ENCODE data around the gene HOXA5.

The HOXA5 gene

GRCh38 chr7:27124902-27125689 lies 18.4 kb downstream of the HOXA5 start:
- ATAC-seq: no peak

GRCh38 chr7:27124096-27124901 lies 19.2 kb downstream of the HOXA5 start:
- no peak; the same call in 2 of the 3 replicates for ATAC-seq
- no peak for TF ChIP-seq TOX (CRISPR knock-in tag; IDR thresholded peaks at IDR 0.05; ENCODE audit: borderline replicate concordance)
- TF ChIP-seq POU6F1 (CRISPR knock-in tag; IDR thresholded peaks at IDR 0.05; ENCODE audit: borderline replicate concordance, low read depth): no peak
- no peak for TF ChIP-seq PATZ1 (CRISPR knock-in tag; IDR thresholded peaks at IDR 0.05; ENCODE audit: borderline replicate concordance)
- TF ChIP-seq ZC3H10 (CRISPR knock-in tag; IDR thresholded peaks at IDR 0.05): no peak
- no peak for TF ChIP-seq ZNF565 (CRISPR knock-in tag; conservative IDR thresholded peaks at IDR 0.05; ENCODE audit: low read depth)
- no peak for TF ChIP-seq TSHZ2 (CRISPR knock-in tag; IDR thresholded peaks at IDR 0.05)
- TF ChIP-seq PPARA (CRISPR knock-in tag; IDR thresholded peaks at IDR 0.05; ENCODE audit: borderline replicate concordance): no peak
- TF ChIP-seq CSRNP3 (CRISPR knock-in tag; IDR thresholded peaks at IDR 0.05): no peak
- no peak for TF ChIP-seq SNAI2 (CRISPR knock-in tag; IDR thresholded peaks at IDR 0.05)
- TF ChIP-seq ZFP30 (CRISPR knock-in tag; IDR thresholded peaks at IDR 0.05): no peak
- TF ChIP-seq CREB5 (CRISPR knock-in tag; IDR thresholded peaks at IDR 0.05; ENCODE audit: low read depth): no peak
- no peak for TF ChIP-seq ZNF8 (CRISPR knock-in tag; IDR thresholded peaks at IDR 0.05)

More at GRCh38 chr7:27124902-27125689, 18.4 kb downstream of the HOXA5 start:
- no peak for TF ChIP-seq SNAI2 (CRISPR knock-in tag; IDR thresholded peaks at IDR 0.05)

- ATAC-seq: no peak
- TF ChIP-seq ZFP3 (CRISPR knock-in tag; IDR thresholded peaks at IDR 0.05): no peak
- no peak for TF ChIP-seq ZNF70 (CRISPR knock-in tag; IDR thresholded peaks at IDR 0.05)
- TF ChIP-seq CREB5 (CRISPR knock-in tag; IDR thresholded peaks at IDR 0.05; ENCODE audit: low read depth): no peak
- no peak for TF ChIP-seq OSR1 (CRISPR knock-in tag; IDR thresholded peaks at IDR 0.05)
- no peak for TF ChIP-seq SNAI2 (CRISPR knock-in tag; IDR thresholded peaks at IDR 0.05)
- TF ChIP-seq PPARA (CRISPR knock-in tag; IDR thresholded peaks at IDR 0.05; ENCODE audit: borderline replicate concordance): no peak
- TF ChIP-seq ISL1 (CRISPR knock-in tag; IDR thresholded peaks at IDR 0.05): no peak
- TF ChIP-seq TOX (CRISPR knock-in tag; IDR thresholded peaks at IDR 0.05; ENCODE audit: borderline replicate concordance): no peak
- no peak for TF ChIP-seq ZNF8 (CRISPR knock-in tag; IDR thresholded peaks at IDR 0.05)
- TF ChIP-seq ZNF565 (CRISPR knock-in tag; conservative IDR thresholded peaks at IDR 0.05; ENCODE audit: low read depth): no peak
- TF ChIP-seq BACH2 (CRISPR knock-in tag; IDR thresholded peaks at IDR 0.05; ENCODE audit: borderline replicate concordance): no peak
- no peak for TF ChIP-seq ZFP30 (CRISPR knock-in tag; IDR thresholded peaks at IDR 0.05)
- TF ChIP-seq GLIS3 (CRISPR knock-in tag; IDR thresholded peaks at IDR 0.05): no peak
- TF ChIP-seq TSHZ2 (CRISPR knock-in tag; IDR thresholded peaks at IDR 0.05): no peak
Observed at GRCh38 chr7:27123477-27124053, 19.9 kb downstream of the HOXA5 start.
